GM21529 (cell line): ENCODE results near the gene IP6K1.
"Not testable (repeated sequence)": the region's sequence is repeated elsewhere in the genome, so short reads cannot be mapped to it uniquely, and the experiment has no call there.

Experiments
- ATAC-seq: cut with Tn5 transposase; IDR thresholded peaks from one replicate; pipeline ENCODE4 v1.9.1; 2021; ENCODE audit not compliant: unreplicated experiment

IP6K1 gene

GRCh38 chr3:49713336-49714105 lies 72.8 kb downstream of the IP6K1 start:
- ATAC-seq, result no peak

- ATAC-seq, result no peak
Measured at GRCh38 chr3:49712631-49713317, 73.6 kb downstream of the IP6K1 start.

GRCh38 chr3:49712166-49712565 lies 74.2 kb downstream of the IP6K1 start:
- ATAC-seq, result no peak

GRCh38 chr3:49711489-49711888 lies 74.9 kb downstream of the IP6K1 start:
- ATAC-seq, result no peak

GRCh38 chr3:49709852-49710251 lies 76.5 kb downstream of the IP6K1 start:
- no peak for ATAC-seq

GRCh38 chr3:49707113-49707480 lies 79.2 kb downstream of the IP6K1 start:
- ATAC-seq, result no peak

GRCh38 chr3:49706456-49707112 lies 79.8 kb downstream of the IP6K1 start:
- ATAC-seq, result no peak

GRCh38 chr3:49705390-49705960 lies 80.9 kb downstream of the IP6K1 start:
- ATAC-seq, result no peak

GRCh38 chr3:49704629-49705028 lies 81.7 kb downstream of the IP6K1 start:
- no peak for ATAC-seq

- no peak for ATAC-seq
Measured at GRCh38 chr3:49703956-49704355, 82.4 kb downstream of the IP6K1 start.

- no peak for ATAC-seq
Measured at GRCh38 chr3:49703443-49703927, 82.9 kb downstream of the IP6K1 start.

GRCh38 chr3:49702672-49703071 lies 83.7 kb downstream of the IP6K1 start:
- no peak for ATAC-seq

- ATAC-seq, result no peak
Measured at GRCh38 chr3:49701388-49702077, 84.8 kb downstream of the IP6K1 start.

GRCh38 chr3:49700453-49701128 lies 85.8 kb downstream of the IP6K1 start:
- ATAC-seq, result no peak

- ATAC-seq, result no peak
Measured at GRCh38 chr3:49700014-49700413, 86.3 kb downstream of the IP6K1 start.

GRCh38 chr3:49699281-49699979 lies 86.9 kb downstream of the IP6K1 start:
- no peak for ATAC-seq

- ATAC-seq, result not testable (repeated sequence)
Measured at GRCh38 chr3:49695350-49696015, 90.9 kb downstream of the IP6K1 start.

- not testable (repeated sequence) for ATAC-seq
Measured at GRCh38 chr3:49694409-49695070, 91.8 kb downstream of the IP6K1 start.

- not testable (repeated sequence) for ATAC-seq
Measured at GRCh38 chr3:49691481-49691880, 94.9 kb downstream of the IP6K1 start.
